Left ventricle myocardium superior (tissue), 1 donor: ENCODE measurements around the gene GLS. TPM values are rescaled to one million over a fixed set of nuclear protein-coding genes. Genes with fewer than 3 reads are reported as not detected.
"Not testable (repeated sequence)": the region's sequence is repeated elsewhere in the genome, so short reads cannot be mapped to it uniquely, and the experiment has no call there.

Source experiments
- ATAC-seq: fragments of 200-7000 bp; cut with Tn5 transposase; one replicate; pipeline ENCODE4 v1.9.1; 2020; ENCODE audit warnings: mild to moderate bottlenecking, moderate library complexity
- DNase-seq: peaks from one replicate; pipeline ENCODE4 v3.0.0-alpha.2; 2020
- intact Hi-C: fragments of 100-400 bp; cut with micrococcal nuclease; formaldehyde crosslinking; loops from one replicate; pipeline ENCODE4 v1.11.0; 2022
- total RNA-seq: library from RNA; stranded (reverse); fragmentation: NEBNext Ultra II Directional; extraction: Animal tissue kit (Norgen Biotek cat#: 25700); gene quantifications from one replicate; pipeline ENCODE4 v1.2.1, GENCODE V29; 2021
- donor health status: DM: no; HTN: yes; CAD: no; lungs with severe emphysema.

The GLS gene
- total RNA-seq, 1 donor from 2014 or later = 52.2 TPM

DNA sequence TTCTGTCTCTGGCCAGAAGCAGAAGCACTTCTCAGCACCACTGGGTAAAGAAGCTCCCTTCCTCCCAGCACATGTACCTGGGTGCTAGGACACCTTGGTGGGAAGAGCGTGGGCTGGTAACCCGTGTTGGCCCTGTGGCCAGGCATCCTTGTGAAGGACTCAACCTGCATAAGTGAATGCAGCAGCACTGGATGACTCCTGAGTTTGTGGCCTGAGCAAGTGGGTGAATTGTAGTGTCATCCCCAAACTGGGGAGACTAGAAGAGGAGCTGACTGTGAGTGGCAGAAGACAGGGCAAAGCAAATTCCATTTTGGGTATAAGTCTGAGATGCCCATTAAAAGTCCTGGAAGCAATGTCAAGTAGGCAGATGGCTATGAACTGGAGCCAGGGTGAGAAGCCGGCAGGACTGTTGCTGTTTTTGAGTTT is 70.0 kb downstream of the GLS start:
- intact Hi-C loops = no loop called here
- no peak for ATAC-seq
- DNase-seq = no peak

- ATAC-seq = no peak
- DNase-seq = no peak
- intact Hi-C loops = no loop called here
Observed at GRCh38 chr2:190953257-190953656, 72.6 kb downstream of the GLS start.

- intact Hi-C loops = no loop called here
- ATAC-seq = no peak
- DNase-seq = no peak
Observed at GRCh38 chr2:190959911-190960788, 79.5 kb downstream of the GLS start.

DNA sequence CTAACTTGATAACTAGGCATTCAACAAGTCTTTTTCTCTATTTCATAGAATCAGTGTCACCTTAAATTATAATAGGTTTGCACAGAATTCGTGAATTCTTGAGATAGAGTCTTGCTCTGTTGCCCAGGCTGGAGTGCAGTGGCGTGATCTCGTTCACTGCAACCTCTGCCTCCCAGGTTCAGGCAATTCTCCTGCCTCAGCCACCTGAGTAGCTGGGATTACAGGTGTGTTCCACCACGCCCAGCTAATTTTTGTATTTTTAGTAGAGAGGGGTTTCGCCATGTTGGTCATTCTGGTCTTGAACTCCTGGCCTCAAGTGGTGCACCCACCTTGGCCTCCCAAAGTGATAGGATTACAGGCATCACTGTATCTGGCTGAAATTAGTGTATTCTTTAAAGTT is 80.5 kb downstream of the GLS start:
- intact Hi-C loops, DNase-seq, ATAC-seq: not testable (repeated sequence)

DNA sequence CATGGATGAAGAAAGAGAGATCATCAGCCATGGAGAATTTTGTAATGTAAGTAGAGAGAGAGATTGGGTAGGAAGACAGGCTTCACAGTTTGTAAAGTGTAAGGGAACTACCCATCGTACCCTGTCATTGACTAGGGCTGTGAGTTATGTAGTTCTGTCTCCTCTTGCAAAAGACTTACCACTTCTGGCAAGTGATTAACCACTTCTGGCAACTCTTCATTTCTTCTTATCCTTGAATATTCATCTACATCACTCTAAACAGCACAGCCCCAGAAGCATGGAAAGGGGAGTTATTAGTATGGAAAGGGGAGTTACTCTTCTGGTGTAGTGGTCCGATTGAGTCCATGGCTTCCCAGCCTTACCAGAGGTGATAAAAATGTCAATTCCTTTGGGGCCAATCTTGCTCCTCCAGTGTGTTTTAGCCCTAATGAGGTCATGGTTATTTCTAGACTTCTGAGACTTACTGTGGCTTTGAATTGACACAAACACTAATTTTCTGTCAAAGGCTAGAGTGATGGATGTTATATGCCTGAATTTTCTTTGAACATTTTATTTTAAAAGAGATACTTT is 81.4 kb downstream of the GLS start:
- intact Hi-C loops = no loop called here

GRCh38 chr2:190963088-190963487 is 82.5 kb downstream of the GLS start:
- ATAC-seq (no peak), DNase-seq (no peak)
- intact Hi-C loops = no loop called here

More for the DNA sequence above, 81.4 kb downstream of the GLS start:
- ATAC-seq (peak; percentile 58), DNase-seq (no peak)

DNA sequence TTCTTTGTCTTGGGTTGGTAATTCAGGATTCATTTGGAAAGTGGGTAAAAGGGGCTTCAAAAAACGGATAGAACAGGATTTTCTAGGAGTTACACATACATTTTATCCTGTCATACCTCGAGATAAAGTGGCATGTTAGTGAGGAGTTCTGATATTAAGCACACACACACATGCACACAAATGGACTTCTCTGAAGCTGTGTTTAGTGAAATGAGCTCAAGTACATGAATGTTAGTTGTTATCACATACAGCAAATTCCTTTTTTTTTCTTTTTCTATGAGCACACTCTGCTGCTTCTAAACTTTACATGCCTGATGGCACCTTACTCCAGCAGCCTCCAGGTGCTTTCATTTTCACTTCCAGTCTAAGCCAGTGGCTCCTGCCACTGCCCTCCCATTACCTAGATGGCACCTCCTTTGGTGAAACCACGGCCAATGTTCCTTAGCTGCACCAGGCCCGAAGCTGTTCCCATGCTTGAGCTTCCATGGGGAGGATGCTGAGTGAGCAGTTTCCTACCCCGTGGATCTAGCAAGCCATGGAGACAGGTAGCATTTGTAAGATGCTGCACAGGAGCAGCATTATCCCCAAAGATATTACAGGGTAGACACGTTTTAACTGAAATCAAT is 83.7 kb downstream of the GLS start:
- intact Hi-C loops = no loop called here
- ATAC-seq (no peak), DNase-seq (no peak)

- ATAC-seq (no peak), DNase-seq (no peak)
- intact Hi-C loops = no loop called here
Observed at GRCh38 chr2:190965580-190966222, 85.1 kb downstream of the GLS start.

- ATAC-seq = no peak
- DNase-seq = no peak
- intact Hi-C loops = no loop called here
Observed at GRCh38 chr2:190968522-190968921, 87.9 kb downstream of the GLS start.

GRCh38 chr2:190970160-190970559 is 89.5 kb downstream of the GLS start:
- DNase-seq (no peak), ATAC-seq (no peak)
- intact Hi-C loops = no loop called here

DNA sequence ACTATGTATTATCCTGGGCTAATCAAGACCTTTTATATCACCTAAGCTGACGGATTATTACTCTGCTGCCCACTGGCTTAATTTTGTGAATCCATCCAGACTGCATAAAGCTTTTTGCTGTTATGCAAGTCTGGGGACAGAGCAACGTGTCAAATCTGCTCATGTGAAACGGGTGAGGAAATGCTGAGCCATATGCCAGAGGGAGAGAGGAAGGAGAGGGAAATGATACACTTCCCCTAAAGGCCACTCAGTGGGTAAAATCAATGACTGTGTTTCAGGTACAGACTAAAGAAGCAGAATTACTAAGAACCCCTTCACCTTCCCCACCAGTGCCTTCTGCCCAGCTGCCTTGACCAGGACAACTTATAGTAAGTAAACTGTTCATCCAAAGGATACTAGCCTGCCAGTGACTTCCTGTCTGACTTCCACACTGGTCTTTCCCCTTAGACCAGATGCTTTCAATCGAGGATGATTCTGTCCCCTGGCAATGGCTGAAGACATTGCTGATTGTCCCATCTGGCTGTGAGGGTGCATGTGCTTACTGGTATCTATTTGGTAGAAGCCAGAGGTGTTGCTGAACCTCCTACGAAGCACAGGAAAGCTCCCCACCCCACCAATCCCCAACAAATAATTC is 90.4 kb downstream of the GLS start:
- intact Hi-C loops = no loop called here
- DNase-seq (no peak), ATAC-seq (no peak)

DNA sequence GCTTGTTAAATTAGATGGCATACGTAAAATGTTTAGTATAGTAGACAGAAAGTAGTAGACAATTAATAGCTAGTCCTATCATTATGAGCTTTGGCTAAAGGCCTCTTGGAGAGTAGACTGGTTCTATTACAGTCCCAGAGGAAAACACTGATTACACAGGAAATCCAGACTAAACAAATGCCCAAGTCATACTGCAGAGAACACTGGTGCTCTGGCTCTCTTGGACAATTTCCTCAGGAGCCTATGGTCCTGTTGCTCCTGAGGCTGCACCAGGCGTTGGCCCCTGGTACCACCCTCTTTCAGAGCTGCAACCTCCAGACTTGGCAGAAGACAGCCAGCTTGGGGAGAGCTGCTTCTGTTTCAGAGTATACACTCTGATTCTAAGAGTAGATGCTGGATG is 91.6 kb downstream of the GLS start:
- no peak for ATAC-seq
- intact Hi-C loops = no loop called here

GRCh38 chr2:190972846-190973245 is 92.2 kb downstream of the GLS start:
- ATAC-seq (no peak), DNase-seq (no peak)
- intact Hi-C loops = no loop called here

More for the DNA sequence above, 91.6 kb downstream of the GLS start:
- DNase-seq = no peak

DNA sequence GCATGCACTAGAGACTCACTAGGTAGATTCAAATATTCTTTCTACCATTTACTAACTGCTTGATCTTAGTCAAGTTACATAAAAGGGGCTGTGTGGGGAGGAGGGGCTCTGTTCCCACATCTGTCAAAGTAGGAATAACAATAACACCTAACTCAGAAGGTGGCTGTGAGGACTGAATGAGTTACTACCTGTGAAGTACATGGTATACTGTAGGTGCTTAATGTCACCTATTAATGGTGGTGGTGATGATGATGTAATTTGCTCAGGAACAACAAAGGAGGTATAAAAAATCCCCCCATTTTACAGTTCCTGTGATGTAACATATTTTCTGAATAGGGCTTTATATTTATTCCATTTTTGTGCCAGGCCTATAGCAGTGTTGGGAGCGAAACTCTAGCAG is 92.6 kb downstream of the GLS start:
- intact Hi-C loops = no loop called here
- DNase-seq (no peak), ATAC-seq (no peak)

GRCh38 chr2:190973726-190974628 is 93.4 kb downstream of the GLS start:
- intact Hi-C loops = no loop called here
- peak; percentile 20 for ATAC-seq

GRCh38 chr2:190974629-190975361 is 94.2 kb downstream of the GLS start:
- intact Hi-C loops = no loop called here
- peak; percentile 91 for ATAC-seq
- peak; percentile 60 for DNase-seq

More at GRCh38 chr2:190973726-190974628, 93.4 kb downstream of the GLS start:
- DNase-seq = no peak

- intact Hi-C loops = no loop called here
- ATAC-seq (no peak), DNase-seq (no peak)
Observed at GRCh38 chr2:190976521-190976920, 95.9 kb downstream of the GLS start.

DNA sequence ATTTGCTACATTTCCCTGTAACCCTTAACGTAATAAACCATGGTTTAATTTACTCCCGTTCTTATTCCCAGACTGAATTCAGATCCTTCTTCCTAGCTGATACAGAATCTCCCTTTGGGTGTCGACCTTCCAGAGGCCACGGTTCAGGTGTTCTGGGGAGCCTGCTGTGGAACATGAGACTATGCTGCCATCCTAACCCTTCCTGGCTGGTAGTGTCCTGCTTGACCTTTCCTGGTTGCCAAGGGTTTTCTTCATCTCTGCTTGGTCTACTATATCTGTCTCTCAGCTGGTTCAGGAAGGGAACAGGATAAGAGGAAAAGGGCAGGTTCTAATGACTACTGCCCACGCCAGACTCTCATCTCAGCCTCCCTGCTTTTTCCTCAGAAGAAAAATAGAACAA is 96.9 kb downstream of the GLS start:
- DNase-seq (no peak), ATAC-seq (no peak)
- intact Hi-C loops = no loop called here
